Measurements from ENCODE around the gene G3BP2. TPM values are rescaled to one million over a fixed set of nuclear protein-coding genes. Genes with fewer than 3 reads are reported as not detected.

Gene G3BP2
- total and polyA plus RNA-seq, 2 of the 13 experiments (the other 11 are each of a cell fraction or from before 2014, with no cell fraction given) = 51.7 to 179 TPM

DNA sequence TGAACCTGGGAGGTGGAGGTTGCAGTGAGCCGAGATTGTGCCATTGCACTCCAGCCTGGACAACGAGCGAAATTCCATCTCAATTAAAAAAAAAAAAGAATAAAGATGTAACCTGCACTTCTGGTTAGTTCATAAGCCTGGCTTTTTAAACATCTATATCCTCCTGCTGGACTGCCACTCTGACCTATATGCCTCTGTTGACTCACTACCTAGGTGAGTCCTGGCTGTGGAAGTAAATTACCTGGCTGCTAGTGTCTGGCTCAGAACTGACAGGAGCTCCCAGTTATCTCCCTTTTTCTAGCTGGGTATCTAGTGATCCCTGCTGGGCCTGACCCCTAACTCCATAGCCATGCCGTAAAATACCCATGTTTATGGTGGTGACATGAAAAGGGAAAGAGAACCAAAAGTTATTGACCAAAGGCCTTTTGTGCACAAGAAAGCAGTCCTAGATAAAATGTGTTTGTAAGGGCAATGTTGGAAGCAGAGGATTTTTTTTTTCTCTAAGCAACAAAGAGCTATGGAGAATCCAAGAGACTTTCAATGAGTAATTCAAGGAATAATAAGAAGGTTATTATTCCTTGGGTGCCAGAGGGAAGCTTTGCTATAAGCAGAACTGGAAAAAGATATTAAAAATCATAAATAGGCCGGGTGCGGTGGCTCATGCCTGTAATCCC, 10.4 kb upstream of the G3BP2 start:
- ATAC-seq = no peak
- Histone ChIP-seq H3K4me1 (ENCODE audit: insufficient read depth, low read length) (no peaks in the 10 kb centered on the region), H3K4me3 (replicated peaks in 1 of 3; ENCODE audit: insufficient read depth in 1 of 3, low read depth in 2 of 3, low read length in 3 of 3) (no peak overlapping the region), H4K20me1 (ENCODE audit: insufficient read depth, low read length) (no peaks in the 10 kb centered on the region; the same call in 1 of the 2 replicates), H3K9ac (ENCODE audit: insufficient read depth, low read depth, low read length) (no peak overlapping the region), H3K9me3 (ENCODE audit: low read length) (no peaks in the 10 kb centered on the region), H3K27me3 (ENCODE audit: control insufficient read depth in 1 of 2, insufficient read depth in 2 of 2, low read length in 2 of 2) (no peaks in the 10 kb centered on the region; a peak in 1 of 5 replicates), H3K27ac (ENCODE audit: extremely low read length, insufficient read depth, low read length) (no peak overlapping the region), H2AFZ (ENCODE audit: low read length) (no peak overlapping the region), H3K79me2 (ENCODE audit: insufficient read depth, low read length) (no peaks in the 10 kb centered on the region), H3K4me2 (ENCODE audit: low read depth, low read length) (no peak overlapping the region), H3K36me3 (replicated peaks in 1 of 2; ENCODE audit: control insufficient read depth in 1 of 2, insufficient read depth in 2 of 2, low read length in 2 of 2) (no peaks in the 10 kb centered on the region)
- no peak for DNase-seq (ENCODE audit: low spot score)
- ChIA-PET POLR2A (no interaction called here), CTCF (ENCODE audit: low intra/inter-chr PET ratio, low total read pairs) (no interaction called here)
- TF ChIP-seq U2AF1 (optimal IDR thresholded peaks at IDR 0.05; ENCODE audit: low read depth, low read length) (no peak), SKI (IDR thresholded peaks at IDR 0.05; ENCODE audit: partially characterized antibody) (no peak), ZNF616 (CRISPR knock-in tag; IDR thresholded peaks at IDR 0.05; ENCODE audit: low read depth) (no peak), SRSF4 (IDR thresholded peaks at IDR 0.05; ENCODE audit: low read depth, low read length, poor library complexity, severe bottlenecking) (no peak), RORA (CRISPR knock-in tag; IDR thresholded peaks at IDR 0.05) (no peak)
- 96% methylated on average over 6 of the region's 6 CpGs for WGBS (ENCODE audit: low lambda C conversion rate)
- BruUV-seq (replicated peaks) = no TSS peak
- FAIRE-seq = no peak
- intact Hi-C loops (cut with micrococcal nuclease; ENCODE audit: unreplicated experiment) = no loop called here
- in situ Hi-C loops (cut with HindIII; ENCODE audit: extremely low pct_ligation_motif_present, low pct_unique_long_range_greater_than_20kb) = no loop called here

DNA sequence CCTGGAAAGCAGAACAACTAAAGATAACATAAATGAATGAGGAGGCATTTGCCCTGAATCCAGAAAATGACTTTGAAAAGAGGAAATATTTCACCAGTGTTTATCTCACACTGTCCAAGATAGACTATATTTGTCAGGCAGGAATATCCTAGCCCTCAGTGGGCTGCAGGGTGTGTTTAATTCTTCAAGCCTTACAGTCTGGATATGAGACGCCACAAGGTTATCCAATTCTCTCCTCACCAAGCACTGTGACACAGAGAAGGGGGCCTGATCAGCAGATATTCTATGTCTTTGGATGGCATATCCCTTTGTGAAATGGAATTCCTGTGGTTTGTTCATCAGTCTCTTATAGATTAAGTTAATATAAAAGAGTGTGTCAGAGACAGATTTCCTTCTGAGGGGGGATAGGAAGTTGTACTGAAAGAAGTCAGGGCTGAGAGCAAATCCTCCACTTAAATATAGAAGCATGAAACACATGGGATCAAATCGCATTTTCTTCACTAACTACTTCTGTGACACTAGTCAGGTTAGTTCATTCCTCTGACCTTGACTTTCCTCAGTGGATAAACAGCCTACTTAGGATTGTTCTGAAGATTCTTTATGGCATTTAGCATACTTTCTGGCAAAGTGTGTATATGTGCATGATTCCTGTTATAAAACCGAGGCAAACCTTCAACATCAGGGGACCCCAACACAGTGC, 6.8 kb upstream of the G3BP2 start:
- H3K36me3 ChIP-seq (replicated peaks in 1 of 2; ENCODE audit: control insufficient read depth in 1 of 2, insufficient read depth in 2 of 2, low read length in 2 of 2) = no peaks in the 10 kb centered on the region
- 98% methylated on average over 3 of the region's 3 CpGs for WGBS (ENCODE audit: low lambda C conversion rate)
- intact Hi-C loops (cut with micrococcal nuclease; ENCODE audit: unreplicated experiment) = no loop called here
- ATAC-seq (no peak), FAIRE-seq (no peak), DNase-seq (ENCODE audit: low spot score) (no peak)
- no peak overlapping the region for H3K4me3 ChIP-seq (replicated peaks in 1 of 3; ENCODE audit: insufficient read depth in 1 of 3, low read depth in 2 of 3, low read length in 3 of 3)
- ChIA-PET CTCF (ENCODE audit: low intra/inter-chr PET ratio, low total read pairs) (no interaction called here), POLR2A (no interaction called here)
- H3K9ac ChIP-seq (ENCODE audit: insufficient read depth, low read depth, low read length) = no peak overlapping the region
- BruUV-seq (replicated peaks) = no TSS peak
- no peaks in the 10 kb centered on the region for H3K4me1 ChIP-seq (ENCODE audit: insufficient read depth, low read length)
- no peaks in the 10 kb centered on the region for H3K27me3 ChIP-seq (ENCODE audit: control insufficient read depth in 1 of 2, insufficient read depth in 2 of 2, low read length in 2 of 2)
- no peaks in the 10 kb centered on the region; the same call in 1 of the 2 replicates for H4K20me1 ChIP-seq (ENCODE audit: insufficient read depth, low read length)
- no peak overlapping the region for H3K4me2 ChIP-seq (ENCODE audit: low read depth, low read length)
- in situ Hi-C loops (cut with HindIII; ENCODE audit: extremely low pct_ligation_motif_present, low pct_unique_long_range_greater_than_20kb) = no loop called here
- H2AFZ ChIP-seq (ENCODE audit: low read length) = no peak overlapping the region
- H3K9me3 ChIP-seq (ENCODE audit: low read length) = no peaks in the 10 kb centered on the region
- H3K79me2 ChIP-seq (ENCODE audit: insufficient read depth, low read length) = peaks cover under 1% of the 10 kb centered on the region
- no peak overlapping the region for H3K27ac ChIP-seq (ENCODE audit: extremely low read length, insufficient read depth, low read length)
- TF ChIP-seq LCORL (IDR thresholded peaks at IDR 0.05) (no peak), LCORL (CRISPR knock-in tag; IDR thresholded peaks at IDR 0.05) (no peak), ZNF431 (CRISPR knock-in tag; IDR thresholded peaks at IDR 0.05; ENCODE audit: borderline replicate concordance, low read depth) (no peak), SRSF9 (IDR thresholded peaks at IDR 0.05; ENCODE audit: borderline replicate concordance, insufficient read depth, low read depth, low read length, poor library complexity, severe bottlenecking) (no peak)
- TF ChIP-seq, protein P1, sequence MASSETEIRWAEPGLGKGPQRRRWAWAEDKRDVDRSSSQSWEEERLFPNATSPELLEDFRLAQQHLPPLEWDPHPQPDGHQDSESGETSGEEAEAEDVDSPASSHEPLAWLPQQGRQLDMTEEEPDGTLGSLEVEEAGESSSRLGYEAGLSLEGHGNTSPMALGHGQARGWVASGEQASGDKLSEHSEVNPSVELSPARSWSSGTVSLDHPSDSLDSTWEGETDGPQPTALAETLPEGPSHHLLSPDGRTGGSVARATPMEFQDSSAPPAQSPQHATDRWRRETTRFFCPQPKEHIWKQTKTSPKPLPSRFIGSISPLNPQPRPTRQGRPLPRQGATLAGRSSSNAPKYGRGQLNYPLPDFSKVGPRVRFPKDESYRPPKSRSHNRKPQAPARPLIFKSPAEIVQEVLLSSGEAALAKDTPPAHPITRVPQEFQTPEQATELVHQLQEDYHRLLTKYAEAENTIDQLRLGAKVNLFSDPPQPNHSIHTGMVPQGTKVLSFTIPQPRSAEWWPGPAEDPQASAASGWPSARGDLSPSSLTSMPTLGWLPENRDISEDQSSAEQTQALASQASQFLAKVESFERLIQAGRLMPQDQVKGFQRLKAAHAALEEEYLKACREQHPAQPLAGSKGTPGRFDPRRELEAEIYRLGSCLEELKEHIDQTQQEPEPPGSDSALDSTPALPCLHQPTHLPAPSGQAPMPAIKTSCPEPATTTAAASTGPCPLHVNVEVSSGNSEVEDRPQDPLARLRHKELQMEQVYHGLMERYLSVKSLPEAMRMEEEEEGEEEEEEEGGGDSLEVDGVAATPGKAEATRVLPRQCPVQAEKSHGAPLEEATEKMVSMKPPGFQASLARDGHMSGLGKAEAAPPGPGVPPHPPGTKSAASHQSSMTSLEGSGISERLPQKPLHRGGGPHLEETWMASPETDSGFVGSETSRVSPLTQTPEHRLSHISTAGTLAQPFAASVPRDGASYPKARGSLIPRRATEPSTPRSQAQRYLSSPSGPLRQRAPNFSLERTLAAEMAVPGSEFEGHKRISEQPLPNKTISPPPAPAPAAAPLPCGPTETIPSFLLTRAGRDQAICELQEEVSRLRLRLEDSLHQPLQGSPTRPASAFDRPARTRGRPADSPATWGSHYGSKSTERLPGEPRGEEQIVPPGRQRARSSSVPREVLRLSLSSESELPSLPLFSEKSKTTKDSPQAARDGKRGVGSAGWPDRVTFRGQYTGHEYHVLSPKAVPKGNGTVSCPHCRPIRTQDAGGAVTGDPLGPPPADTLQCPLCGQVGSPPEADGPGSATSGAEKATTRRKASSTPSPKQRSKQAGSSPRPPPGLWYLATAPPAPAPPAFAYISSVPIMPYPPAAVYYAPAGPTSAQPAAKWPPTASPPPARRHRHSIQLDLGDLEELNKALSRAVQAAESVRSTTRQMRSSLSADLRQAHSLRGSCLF (CRISPR knock-in tag; IDR thresholded peaks at IDR 0.05; ENCODE audit: borderline replicate concordance) = no peak

Measured in HepG2 (cell line).